GM18951 (cell line): ENCODE measurements around the gene UQCRC1.

ENCODE experiments used
- POLR2A ChIP-seq: IDR thresholded peaks from 4 replicates; pipeline ENCODE4 v1.6.1; 2011; ENCODE audit warnings: mild to moderate bottlenecking; ENCODE audit not compliant: insufficient read length, insufficient read depth; ENCODE audit errors: extremely low read depth
- in situ Hi-C: fragments of 300-500 bp; cut with MboI; formaldehyde crosslinking; loops from one replicate; pipeline ENCODE4 v1.12.0; 2022; ENCODE audit warnings: low sequenced_read_pairs, mixed read lengths, inconsistent platforms; ENCODE audit not compliant: unreplicated experiment

UQCRC1 gene

DNA sequence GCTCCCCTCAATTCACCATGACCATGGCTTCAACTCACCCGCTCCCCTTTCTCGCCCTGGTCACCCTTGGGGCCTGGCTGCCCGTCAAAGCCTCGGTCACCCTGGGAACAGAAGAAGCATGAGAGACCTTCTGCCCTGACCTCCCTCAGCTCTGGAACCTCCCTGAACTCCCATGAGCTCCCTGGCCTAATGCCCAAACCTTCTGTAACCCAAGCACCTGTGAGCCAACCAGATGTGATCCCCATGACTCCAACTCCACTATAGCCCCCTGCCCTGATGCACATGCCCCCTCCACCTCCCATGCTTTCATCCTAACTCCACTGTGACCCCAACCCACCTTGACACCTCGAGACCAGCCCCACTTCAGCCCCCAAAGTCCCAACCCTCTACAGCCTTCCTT, 42.4 kb downstream of the UQCRC1 start:
- no peak for TF ChIP-seq POLR2A
- in situ Hi-C loops: no loop called here

DNA sequence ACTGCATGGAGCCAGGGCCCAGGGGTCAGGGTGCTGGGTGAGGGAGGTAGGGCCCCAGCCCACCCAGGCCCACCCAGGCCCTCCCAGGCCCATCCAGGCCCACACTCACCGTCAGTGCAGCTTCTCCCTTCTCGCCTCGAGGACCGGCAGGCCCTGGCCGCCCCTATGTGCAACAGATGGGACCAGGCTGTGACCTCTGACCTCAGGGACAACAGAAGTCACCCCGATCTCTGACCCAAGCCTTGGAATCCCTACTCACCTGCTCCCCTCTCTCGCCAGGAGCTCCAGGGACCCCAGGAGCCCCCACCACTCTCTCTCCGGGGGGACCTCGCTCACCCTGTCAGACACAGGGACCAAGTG, 43.1 kb downstream of the UQCRC1 start:
- in situ Hi-C loops: no loop called here

DNA sequence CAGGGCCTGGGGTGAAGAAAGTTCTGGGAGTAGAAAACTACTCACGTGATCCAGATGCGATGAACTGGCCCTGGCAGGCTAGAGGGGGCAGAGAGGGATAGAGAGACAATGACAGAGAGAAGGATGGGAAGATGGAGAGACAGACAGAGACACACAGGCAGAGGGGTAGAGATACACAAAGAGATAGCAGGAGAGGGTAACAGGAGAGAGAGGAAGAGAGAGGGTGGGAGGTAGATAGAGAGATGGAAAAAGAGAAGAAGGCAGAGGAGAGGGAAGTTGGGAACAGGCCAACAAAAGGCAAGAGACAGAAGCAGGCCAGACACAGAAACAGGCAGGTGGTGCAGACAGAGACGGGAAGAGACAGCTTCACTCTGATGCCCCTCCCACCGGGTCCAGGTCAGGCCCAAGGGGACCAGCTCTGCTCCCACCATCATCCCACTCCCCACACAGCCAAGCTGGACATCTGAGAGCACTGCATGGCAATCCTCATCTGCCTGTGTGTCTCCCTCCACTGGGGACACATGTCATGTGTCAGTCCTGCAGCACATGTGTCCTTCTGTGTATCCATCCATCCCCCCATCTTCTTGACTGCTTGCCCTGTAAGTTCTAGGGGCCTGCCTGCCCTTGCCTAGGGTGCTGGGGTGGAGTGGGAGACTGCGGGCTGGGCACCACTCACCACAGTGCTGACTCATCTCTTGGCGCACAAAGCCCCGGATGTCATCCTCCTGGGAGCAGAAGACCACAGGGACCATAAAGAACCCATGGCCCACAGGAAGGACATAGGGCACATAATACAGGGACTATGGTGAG, 43.6 kb downstream of the UQCRC1 start:
- in situ Hi-C loops: no loop called here
- no peak for TF ChIP-seq POLR2A

More for the DNA sequence above, 43.1 kb downstream of the UQCRC1 start:
- no peak for TF ChIP-seq POLR2A

DNA sequence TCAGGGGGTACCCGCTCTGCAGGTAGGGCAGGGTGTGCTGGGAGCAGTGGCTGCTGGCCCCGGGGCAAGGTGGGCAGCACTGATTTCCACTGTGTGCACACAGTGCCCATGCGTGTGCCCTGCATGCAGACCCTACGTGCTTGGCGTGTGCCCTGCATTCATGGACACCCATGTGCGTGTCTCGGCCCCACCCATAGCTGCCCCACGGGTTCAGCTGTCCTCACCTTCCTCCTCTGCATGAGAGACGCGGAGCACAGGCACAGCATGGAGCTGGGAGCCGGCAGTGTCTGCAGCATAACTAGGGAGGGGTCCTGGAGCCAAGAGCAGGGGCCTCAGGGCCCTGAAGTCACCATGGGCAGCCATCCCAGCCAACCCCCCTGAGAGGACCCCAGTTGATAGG, 44.3 kb downstream of the UQCRC1 start:
- TF ChIP-seq POLR2A: no peak
- in situ Hi-C loops: no loop called here

DNA sequence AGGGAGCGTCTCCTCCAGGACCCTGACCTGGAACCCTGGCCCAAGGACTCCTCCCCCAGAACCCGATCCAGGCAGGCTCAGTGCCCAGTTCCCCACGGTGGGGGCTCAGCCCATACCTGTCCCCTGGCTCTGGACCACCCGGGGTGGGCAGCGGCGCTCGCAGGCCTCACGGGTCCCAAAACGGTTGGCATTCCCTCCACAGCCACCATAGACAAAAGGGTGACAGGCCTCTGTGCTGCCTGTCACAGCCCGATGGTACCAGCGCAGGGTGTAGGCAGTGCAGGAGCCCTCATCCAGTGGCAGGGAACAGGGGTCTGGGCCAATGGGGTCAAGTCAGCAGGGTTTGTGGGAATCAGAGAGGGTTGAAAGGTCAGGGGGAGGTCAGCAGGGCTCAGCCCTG, 44.8 kb downstream of the UQCRC1 start:
- TF ChIP-seq POLR2A: no peak
- in situ Hi-C loops: no loop called here

DNA sequence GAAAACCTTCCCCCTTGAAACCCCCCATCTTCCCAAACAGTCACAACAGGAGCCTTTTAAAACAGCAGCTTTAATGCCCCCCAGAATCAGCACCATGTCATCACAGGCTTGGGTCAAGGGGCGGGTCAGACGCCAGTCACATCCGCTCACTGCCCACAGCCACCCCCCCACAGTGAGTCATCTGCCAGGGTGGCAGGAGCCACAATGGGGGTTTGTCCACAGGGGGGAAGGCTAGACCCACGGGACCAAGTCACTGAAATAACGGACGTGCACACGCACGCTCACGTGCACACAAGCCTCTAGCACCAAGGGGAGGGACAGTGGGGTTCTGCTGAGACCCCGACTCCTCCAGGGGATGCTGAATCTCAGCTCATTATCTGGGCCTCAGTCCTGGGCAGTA, 45.4 kb downstream of the UQCRC1 start:
- in situ Hi-C loops: no loop called here
- TF ChIP-seq POLR2A: no peak

DNA sequence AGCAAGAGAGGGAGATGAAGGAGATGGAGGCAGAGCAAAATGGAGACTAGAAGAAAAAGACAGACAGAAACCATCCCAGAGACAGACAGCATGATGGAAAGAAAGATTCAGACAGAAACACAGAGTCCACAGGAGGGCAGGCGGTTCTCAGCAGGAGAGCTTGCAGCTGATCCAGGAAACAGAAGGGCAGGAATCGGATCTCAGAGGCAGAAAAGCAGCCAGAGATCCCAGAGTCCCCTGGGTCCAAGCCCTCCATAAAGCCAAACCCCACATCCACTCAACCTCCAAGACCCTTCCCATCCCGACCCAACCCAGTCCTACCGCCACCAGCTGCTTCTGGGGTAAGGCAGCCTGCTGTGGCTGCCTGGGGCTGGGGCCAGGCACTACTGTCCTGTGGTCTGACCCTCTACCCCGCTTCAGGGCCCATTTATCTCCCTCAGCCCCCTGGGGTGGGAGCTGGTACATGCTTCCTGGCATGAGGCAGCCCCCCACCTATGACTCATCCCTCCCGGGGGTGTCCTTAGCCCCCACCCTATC, 46.0 kb downstream of the UQCRC1 start, which contains the start of gene UCN2:
UCN2 (minus strand) TSS at position 400 of the 537 bp plus-strand sequence. CDS start 657 bp downstream, outside the sequence.
- in situ Hi-C loops: no loop called here

DNA sequence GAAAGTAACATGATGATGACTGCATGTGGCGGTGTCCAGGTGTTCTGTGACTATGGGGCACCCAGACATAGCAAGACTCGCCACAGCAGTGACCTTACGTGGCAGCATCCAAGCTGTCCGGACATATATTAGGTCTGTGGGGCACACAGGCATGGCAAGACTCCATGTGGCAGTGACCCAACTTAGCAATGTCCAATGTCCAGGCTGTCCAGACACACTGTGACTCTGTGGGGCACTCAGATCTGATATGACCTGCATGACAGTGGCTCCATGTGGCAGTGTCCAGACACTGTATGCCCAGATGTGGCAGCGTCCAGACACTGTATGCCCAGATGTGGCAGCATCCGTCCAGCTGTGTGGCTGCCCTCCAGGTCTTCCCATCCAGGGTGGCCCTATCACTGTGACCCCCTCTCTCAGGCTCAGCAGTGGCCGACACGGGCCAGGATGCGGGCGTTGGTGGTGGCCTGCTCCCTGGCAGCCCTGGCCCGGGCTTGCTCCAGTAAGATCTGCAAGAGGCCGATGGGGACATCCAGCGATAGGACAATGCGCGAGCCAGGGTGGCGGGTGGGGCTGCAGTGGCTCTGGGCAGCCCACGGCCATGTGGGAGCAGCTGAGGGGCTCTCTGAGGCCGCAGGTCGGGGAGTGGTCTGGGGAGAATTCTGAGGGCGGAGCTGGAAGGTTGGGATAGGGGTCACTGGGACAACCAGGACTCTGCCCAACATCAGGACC, 46.9 kb downstream of the UQCRC1 start:
- in situ Hi-C loops: no loop called here

More for the DNA sequence above, 46.0 kb downstream of the UQCRC1 start, which contains the start of gene UCN2:
- no peak for TF ChIP-seq POLR2A

DNA sequence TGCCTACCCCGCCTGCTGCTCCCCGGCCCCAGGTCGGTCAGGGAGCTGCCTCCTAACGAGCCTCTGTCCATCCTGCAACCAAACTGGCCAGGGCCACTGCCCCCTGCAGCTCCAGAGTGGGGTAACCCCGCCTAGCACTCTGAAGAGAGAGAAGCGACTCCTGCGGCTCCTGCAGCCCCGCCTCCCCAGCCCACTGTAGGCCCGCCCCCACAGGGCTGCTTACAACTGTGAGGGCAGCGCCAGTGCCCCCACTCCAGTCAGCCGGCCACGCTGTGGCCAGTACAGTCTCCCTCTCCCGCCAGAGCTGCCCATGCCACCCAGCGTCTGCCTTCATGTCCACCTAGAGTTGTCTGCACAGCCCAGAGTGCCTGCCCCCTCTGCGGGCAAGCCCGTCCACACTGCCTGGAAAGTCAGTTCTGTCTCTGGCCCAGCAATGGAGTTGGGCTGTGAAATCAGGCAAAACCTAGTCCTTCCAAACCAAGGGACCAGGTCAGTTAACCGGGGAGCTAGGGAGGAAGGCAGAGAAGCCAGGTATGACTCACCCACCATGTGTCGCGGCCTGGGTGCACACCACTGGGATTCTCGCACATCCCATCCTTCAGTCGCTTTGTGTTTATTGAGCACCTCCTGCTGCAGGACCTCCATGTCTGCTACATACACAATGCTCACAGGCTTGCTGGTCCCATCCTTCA, 48.3 kb downstream of the UQCRC1 start:
- TF ChIP-seq POLR2A: no peak
- in situ Hi-C loops: no loop called here

More for the DNA sequence above, 46.9 kb downstream of the UQCRC1 start:
- no peak for TF ChIP-seq POLR2A

DNA sequence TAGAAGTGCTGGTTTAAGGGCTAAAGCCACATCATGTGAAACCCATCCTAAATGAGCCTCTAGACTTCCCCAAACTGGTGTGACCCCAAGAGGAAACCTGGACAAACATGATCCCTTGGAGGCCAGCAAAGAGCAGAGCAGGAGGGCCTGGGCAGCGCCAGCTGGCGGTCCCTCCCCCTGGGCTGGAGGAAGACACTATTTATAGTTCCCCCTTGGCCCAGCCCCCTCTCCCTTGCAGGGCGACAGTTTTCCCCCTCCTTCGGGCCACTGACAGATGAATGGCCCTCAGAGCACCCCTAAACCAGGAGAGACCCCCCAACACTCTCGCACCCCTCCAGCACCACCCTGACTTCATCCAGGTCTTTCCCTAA, 48.8 kb downstream of the UQCRC1 start:
- no peak for TF ChIP-seq POLR2A
- in situ Hi-C loops: no loop called here

DNA sequence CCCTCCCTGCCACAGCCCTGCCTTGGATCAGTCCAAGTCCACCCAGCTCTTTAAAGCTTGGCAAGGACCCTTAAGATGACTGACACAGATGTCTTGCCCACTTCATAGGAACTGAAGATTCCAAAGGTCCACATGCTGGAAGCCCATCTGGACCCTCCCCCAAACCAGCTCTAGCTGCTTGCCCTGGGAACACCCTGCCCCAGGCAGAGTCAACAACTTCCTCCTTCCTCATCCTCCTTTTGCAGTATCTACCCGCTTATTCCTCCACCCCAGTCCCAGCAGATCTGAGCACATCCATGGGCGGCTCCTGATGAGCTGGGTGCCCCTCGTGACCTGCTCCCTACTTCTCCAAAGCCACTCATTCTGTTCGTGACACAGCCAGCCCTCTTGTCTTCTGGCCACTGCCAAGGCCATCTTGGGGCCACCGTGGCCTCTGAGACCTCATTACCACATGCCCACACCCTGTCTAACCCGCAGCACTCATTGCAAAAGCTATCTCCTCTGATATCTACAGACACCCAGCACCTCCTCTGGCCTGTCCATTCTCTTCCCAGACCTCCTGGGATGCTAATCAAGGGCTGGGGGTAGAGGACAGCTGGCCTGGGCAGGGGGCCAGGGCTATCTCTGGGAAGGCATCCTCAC, 50.8 kb downstream of the UQCRC1 start:
- in situ Hi-C loops: no loop called here
- TF ChIP-seq POLR2A: no peak

DNA sequence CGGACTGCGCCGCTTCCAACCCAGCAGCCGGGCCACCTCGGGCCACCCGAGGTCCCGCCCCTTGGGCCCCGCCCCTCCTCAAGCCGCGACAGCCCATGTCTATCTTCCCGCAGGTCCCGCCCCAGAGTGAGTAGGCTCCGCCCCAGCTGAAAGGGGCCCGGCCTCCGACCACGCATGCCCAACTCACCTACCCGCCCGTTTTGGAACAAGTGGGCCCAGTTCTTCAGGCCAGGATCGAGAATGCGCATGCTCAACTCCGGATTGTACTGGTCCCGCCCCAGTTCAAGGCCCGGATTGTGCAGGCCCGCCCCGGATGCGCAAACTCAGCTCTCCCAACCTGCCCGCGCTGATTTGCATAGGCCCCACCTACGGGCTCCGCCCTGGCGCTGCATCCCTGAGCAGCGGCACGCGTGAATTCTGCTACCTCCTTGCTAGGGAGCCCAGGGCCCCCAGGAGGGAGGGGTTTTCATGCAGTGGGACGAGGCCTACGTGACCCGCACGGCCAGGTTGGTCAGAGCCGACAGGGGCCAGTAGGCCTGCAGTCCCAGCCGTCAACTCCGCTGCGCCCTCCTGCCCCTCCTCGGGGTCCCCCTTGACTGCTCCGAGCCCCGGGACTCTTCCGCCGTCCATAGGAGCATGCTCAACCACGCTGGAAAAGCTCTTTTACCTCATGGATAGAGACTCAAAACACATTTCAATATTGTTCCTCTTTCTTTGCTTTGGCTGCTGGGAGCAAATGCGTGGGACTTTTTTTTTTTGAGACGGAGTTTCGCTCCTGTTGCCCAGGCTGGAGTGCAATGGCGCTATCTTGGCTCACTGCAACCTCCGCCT, 52.4 kb downstream of the UQCRC1 start, which contains the start of gene PFKFB4:
PFKFB4 (minus strand) TSS at position 8 of the 831 bp plus-strand sequence. CDS start 26 bp downstream, outside the sequence.
- in situ Hi-C loops: no loop called here
- peak; percentile 78 for TF ChIP-seq POLR2A
